ENCODE results near the gene ARVCF.
A peak's percentile ranks its signal among the peaks of the same experiment; 100 is the strongest.

ARVCF gene

DNA sequence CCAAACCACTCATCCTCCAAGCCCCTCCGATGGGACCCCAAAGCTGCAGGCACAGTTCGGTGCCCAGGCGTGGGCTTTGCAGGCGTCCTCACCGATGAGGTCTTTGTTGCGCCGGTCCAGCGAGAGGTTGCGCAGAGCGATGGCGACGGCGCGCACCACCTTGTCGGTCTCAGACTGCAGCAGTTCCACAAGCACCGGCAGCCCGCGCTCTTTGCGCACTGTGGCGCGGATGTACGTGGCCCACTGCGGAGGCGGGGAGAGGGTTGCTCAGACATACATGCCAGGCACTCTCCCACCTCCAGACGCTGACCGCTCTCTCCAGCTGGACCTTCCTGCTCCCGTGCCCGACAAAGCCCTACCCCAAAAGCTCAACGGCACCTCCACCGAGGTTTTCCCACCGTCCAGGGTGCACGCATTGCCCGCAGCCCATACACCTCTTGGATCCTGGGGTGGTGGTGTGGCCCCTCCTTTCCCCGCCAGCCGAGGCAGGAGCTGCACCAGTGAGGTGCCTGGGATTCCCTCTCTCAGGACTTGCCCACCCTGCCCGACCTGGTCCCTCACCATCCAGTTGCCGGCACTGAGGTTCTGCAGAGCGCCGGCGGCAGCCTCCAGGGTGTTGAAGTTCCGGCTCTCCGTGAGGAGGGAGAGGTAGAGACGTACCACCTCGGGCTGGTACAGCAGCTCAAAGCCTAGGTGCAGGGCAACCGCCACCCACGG, 42.9 kb downstream of the ARVCF start:
- no peak for DNase-seq (ENCODE audit: low spot score)

- DNase-seq (ENCODE audit: low spot score) = no peak
Observed at GRCh38 chr22:19972652-19973550, 43.7 kb downstream of the ARVCF start.

DNA sequence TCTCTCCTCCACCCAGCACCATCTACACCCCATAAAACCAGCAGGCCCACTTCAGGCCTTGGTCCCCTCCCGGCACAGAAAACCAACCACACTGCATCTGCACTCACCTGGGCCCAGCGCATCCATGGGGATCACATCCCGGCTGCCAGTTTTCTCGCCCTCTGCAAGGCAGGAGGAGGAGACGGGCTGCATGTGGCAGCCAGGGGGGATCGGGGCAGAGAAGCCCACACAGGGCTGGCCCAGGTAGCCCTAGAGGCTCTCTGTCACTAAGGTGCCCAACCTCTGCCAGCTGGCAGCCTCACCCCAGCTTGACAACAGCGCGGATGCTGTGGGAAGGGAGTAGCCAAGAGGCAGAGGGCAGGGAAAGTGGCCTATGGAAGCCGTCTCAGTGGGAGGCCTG, 44.4 kb downstream of the ARVCF start:
- DNase-seq (ENCODE audit: low spot score) = no peak

GRCh38 chr22:19971276-19972124, 45.1 kb downstream of the ARVCF start:
- no peak for DNase-seq (ENCODE audit: low spot score)

GRCh38 chr22:19970479-19971275, 45.9 kb downstream of the ARVCF start:
- peak; percentile 88 for DNase-seq (ENCODE audit: low spot score)

DNA sequence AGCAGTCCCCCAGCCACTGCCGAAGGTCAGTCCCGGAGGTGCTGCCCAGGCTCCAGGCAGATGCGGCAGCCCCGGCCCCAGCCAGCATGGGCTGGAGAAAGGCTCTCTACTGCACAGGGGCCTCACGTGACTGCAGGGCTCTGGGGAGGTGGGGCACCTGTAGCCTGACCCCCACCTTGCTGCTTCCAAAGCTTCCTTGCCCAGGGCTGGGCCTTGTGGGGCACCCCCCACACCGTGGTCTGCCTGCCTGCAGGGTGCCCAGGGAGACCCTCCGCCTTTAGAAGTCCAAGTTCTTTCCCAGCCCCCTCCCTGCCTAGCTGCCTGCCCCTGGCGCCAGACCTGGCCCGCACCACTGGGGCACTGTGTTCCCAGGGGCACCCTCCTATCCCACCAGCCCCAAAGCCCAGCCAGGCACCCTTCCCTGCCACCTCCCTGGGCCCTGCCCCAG, 46.6 kb downstream of the ARVCF start:
- DNase-seq (ENCODE audit: low spot score) = no peak

DNA sequence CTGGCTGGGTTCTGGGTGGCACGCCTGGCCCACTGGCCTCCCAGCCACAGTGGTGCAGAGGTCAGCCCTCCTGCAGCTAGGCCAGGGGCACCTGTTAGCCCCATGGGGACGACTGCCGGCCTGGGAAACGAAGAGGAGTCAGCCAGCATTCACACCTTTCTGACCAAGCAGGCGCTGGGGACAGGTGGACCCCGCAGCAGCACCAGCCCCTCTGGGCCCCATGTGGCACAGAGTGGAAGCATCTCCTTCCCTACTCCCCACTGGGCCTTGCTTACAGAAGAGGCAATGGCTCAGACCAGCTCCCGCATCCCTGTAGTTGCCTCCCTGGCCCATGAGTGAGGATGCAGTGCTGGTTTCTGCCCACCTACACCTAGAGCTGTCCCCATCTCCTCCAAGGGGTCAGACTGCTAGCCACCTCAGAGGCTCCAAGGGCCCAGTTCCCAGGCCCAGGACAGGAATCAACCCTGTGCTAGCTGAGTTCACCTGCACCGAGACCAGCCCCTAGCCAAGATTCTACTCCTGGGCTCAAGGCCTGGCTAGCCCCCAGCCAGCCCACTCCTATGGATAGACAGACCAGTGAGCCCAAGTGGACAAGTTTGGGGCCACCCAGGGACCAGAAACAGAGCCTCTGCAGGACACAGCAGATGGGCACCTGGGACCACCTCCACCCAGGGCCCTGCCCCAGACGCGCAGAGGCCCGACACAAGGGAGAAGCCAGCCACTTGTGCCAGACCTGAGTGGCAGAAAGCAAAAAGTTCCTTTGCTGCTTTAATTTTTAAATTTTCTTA, 47.3 kb downstream of the ARVCF start:
- DNase-seq (ENCODE audit: low spot score) = no peak

DNA sequence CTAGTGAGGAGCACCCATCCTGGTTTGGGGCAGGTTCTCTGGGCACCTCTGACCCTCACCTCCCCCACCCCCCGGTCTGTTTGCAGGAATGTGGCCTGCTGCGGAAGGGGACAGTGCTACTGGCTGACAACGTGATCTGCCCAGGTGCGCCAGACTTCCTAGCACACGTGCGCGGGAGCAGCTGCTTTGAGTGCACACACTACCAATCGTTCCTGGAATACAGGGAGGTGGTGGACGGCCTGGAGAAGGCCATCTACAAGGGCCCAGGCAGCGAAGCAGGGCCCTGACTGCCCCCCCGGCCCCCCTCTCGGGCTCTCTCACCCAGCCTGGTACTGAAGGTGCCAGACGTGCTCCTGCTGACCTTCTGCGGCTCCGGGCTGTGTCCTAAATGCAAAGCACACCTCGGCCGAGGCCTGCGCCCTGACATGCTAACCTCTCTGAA, 48.2 kb downstream of the ARVCF start:
- DNase-seq (ENCODE audit: low spot score) = no peak

- DNase-seq (ENCODE audit: low spot score) = no peak
Observed at GRCh38 chr22:19967850-19968449, 48.7 kb downstream of the ARVCF start.

- no peak for DNase-seq (ENCODE audit: low spot score)
Observed at GRCh38 chr22:19966908-19967750, 49.5 kb downstream of the ARVCF start.

DNA sequence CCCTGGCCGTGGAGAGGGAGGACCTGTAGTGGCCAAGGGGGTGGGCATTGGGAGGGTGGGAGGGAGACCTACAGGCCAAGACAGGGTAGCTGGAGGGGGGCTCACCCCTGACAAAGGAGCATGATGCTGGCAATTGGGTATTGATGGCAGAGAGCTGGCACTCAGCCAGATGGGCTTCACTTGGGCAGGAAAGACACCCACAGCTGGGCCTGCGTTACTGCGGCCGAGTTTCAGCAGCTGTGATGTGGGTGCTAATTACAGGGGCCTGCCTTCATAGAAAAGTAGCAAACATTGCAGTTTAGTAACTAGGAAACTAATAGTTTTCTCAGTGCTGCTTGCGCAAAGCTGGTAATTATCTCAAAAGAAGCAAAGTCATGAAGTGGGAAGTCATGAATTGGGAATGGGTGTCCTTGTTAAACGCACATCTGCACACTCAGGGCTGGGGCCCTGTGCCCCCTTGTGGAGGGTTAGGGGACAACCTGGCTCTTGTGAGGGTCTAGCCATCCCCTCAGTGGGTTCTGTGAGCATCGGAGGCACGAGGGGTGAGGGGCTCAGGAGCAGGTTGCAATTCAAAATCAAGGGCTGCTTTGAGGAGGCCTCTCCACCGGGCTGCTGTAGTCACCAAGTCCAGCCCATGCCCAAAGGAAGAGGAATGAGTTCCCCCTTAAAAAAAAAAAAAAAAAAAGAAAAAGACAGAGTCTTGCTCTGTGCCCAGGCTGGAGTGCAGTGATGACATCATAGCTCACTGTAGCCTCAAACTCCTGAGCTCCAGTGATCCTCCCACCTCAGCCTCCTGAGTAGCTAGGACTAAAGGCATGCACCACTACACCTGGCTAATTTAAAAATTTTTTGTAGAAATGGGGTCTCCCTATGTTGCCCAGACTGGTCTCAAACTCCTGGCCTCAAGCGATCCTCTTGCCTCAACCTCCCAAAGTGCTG, 50.6 kb downstream of the ARVCF start:
- no peak for DNase-seq (ENCODE audit: low spot score)

DNA sequence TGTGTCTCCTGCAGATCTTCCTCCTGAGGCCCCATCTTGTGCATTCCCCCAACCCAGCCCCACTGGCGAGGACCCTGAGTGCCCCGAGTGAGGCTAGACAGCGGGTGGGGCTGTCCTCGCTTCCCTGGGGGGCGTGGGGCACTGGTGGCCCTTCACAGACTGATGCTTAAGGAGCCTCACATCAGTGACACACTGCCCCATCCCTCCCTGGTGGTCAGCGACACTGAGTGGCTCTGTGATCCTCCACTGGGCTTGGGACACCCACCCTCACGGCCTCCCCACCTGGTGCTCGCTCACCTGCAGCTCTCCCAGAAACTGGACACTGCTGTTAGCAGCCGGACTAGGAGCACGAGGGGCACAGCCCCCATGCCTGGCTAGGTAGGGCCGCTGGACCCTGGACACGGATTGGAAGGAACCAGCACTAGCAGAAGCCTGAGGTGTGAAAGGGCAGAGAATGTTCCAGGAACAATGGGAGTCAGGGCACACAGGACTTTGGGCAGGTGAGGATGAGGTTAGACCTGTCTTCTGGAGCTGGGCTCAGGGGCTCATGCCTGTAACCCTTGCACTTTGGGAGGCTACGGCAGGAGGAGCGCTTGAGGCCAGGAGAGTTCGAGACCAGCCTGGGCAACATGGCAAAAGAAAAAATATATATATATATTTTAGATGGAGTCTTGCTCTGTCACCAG, 51.8 kb downstream of the ARVCF start:
- DNase-seq (ENCODE audit: low spot score) = no peak

- no peak for DNase-seq (ENCODE audit: low spot score)
Observed at GRCh38 chr22:19963863-19964642, 52.6 kb downstream of the ARVCF start.

DNA sequence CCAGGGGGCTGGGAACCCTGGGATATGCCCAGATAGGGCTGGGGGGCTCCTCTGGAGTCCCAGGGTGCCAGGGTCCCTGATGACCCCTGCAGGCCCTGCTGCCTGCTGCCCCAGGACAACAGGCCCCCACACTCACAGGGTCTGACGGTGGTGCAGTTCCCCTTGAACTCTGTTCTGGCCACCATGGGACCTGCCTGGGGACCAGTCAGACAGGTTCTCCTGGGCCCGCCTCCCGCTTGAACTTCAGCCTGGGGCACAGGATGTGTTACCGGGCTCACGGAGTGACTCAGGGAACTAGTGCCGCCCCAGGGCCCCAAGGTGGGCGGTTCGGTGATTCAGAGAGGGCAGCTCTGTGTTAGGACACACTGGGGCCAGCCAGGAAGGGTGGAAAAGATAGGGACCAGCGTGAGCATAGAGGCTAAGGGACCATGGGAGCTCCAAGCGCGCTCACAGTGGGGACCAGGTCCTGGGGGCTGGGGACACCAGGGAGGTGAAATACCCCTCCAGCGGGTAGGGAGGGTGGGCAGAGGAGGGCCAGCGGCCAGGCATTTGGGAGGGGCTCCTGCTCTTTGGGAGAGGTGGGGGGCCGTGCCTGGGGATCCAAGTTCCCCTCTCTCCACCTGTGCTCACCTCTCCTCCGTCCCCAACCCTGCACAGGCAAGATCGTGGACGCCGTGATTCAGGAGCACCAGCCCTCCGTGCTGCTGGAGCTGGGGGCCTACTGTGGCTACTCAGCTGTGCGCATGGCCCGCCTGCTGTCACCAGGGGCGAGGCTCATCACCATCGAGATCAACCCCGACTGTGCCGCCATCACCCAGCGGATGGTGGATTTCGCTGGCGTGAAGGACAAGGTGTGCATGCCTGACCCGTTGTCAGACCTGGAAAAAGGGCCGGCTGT, 53.5 kb downstream of the ARVCF start:
- DNase-seq (ENCODE audit: low spot score) = peak; percentile 66

DNA sequence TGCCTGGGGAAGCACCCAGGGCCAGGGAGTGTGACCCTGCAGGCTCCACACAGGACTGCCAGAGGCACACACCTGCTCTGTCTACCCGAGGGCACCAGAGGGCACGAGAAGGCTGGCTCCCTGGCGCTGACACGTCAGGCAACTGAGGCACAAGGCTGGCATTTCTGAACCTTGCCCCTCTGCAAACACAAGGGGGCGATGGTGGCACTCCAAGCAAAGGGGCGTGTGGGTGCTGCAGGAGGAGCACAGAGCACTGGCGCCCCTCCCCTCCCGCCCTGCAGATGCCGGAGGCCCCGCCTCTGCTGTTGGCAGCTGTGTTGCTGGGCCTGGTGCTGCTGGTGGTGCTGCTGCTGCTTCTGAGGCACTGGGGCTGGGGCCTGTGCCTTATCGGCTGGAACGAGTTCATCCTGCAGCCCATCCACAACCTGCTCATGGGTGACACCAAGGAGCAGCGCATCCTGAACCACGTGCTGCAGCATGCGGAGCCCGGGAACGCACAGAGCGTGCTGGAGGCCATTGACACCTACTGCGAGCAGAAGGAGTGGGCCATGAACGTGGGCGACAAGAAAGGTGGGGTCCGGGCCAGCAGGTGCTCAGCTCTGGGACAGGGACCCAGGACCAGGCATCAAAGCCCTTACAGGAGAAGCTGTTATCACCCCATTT, 54.2 kb downstream of the ARVCF start:
- DNase-seq (ENCODE audit: low spot score) = peak; percentile 88

All from AG08396 (cell line).